ENCODE results near the gene KRTAP5-2.

The KRTAP5-2 gene

GRCh38 chr11:1567052-1567720, 30.9 kb downstream of the KRTAP5-2 start:
- Histone ChIP-seq H3K4me1 (ENCODE audit: low read depth, poor library complexity, severe bottlenecking) (no peaks in the 10 kb centered on the region), H3K79me2 (ENCODE audit: insufficient read depth, low read depth) (no peaks in the 10 kb centered on the region)
- 0 out of 2 replicates have a peak, but pooled peaks have one; percentile 0 for TF ChIP-seq CTCF (conservative IDR thresholded peaks at IDR 0.05; ENCODE audit: low read depth, low read length)

DNA sequence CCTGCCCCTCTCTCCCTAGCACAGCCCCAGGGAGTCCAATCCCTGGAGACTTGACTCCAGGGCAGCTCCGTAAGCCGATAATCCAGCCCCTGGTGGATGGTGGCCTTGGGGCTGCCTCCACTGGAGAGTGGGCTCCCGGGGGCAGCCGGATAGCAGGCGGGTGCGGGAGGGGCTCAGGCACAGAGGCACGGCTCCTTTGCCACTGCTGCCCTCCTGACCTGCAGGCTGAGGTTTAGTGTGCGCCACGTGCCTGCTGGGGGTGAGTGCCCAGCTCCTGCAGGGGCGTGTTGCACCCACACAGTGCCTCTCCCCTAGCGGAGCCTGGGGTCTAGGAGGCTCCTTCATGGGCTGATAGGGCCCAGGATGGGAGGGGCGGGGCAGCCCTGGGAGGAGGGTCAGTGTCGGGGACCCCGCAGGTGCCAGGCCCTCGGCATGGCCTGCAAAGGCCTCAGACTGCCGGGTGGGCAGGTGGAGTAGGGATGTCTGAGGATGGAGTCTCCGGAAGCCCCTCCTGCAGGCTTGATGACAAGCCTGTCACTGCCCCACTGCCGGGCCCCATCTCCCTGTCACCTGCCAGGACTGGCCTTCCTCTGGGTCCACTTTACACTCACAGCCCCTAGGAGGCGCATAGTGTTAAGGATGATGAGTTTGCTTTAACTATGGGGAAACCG, 31.6 kb downstream of the KRTAP5-2 start:
- H3K9ac ChIP-seq: no peak overlapping the region
- H3K4me3 ChIP-seq (IDR thresholded peaks at IDR 0.05; ENCODE audit: insufficient read depth, low read depth, low read length): no peak overlapping the region
- TF ChIP-seq CTCF (conservative IDR thresholded peaks at IDR 0.05; ENCODE audit: low read depth, low read length): 0 out of 2 replicates have a peak, but pooled peaks have one; percentile 25
- no peak overlapping the region for H3K27ac ChIP-seq
- no peak overlapping the region for H3K4me2 ChIP-seq
- H2AFZ ChIP-seq (ENCODE audit: low read depth): no peak overlapping the region
- no peaks in the 10 kb centered on the region for H3K4me1 ChIP-seq (ENCODE audit: low read depth, poor library complexity, severe bottlenecking)
- peaks cover 5% of the 10 kb centered on the region; the same call in 1 of the 2 replicates for H3K27me3 ChIP-seq (ENCODE audit: insufficient read depth, low read depth)
- no peaks in the 10 kb centered on the region for H4K20me1 ChIP-seq (ENCODE audit: insufficient read depth)
- no peaks in the 10 kb centered on the region for H3K36me3 ChIP-seq (ENCODE audit: insufficient read depth)
- H3K79me2 ChIP-seq (ENCODE audit: insufficient read depth, low read depth): no peaks in the 10 kb centered on the region

More at GRCh38 chr11:1567052-1567720, 30.9 kb downstream of the KRTAP5-2 start:
- Histone ChIP-seq H3K27me3 (ENCODE audit: insufficient read depth, low read depth) (peaks cover 5% of the 10 kb centered on the region; the same call in 1 of the 2 replicates), H4K20me1 (ENCODE audit: insufficient read depth) (no peaks in the 10 kb centered on the region), H3K4me3 (IDR thresholded peaks at IDR 0.05; ENCODE audit: insufficient read depth, low read depth, low read length) (no peak overlapping the region), H3K27ac (no peak overlapping the region), H2AFZ (ENCODE audit: low read depth) (no peak overlapping the region), H3K9ac (no peak overlapping the region), H3K4me2 (no peak overlapping the region), H3K36me3 (ENCODE audit: insufficient read depth) (no peaks in the 10 kb centered on the region)

DNA sequence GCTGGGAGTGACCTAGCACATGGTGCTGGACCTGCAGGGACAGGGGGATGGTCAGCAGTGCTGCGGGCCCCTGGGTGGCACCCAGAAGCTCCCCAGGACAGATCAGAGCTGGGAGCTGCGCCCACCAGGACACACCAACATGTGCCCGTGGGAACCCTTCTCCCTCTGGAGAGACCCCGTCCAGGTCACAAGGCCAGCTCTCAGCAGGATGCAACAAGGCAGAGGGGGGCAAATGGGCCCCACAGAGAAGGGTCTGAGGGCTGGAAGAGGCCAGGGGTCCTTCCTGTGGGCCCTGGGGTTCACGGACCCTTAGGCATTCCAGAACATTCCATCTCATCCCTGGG, 32.2 kb downstream of the KRTAP5-2 start:
- Histone ChIP-seq H2AFZ (ENCODE audit: low read depth) (no peak overlapping the region), H3K9ac (no peak overlapping the region), H3K36me3 (ENCODE audit: insufficient read depth) (no peaks in the 10 kb centered on the region), H3K27me3 (ENCODE audit: insufficient read depth, low read depth) (no peaks in the 10 kb centered on the region; the same call in 1 of the 2 replicates), H3K27ac (no peak overlapping the region), H3K4me3 (IDR thresholded peaks at IDR 0.05; ENCODE audit: insufficient read depth, low read depth, low read length) (no peak overlapping the region), H4K20me1 (ENCODE audit: insufficient read depth) (no peaks in the 10 kb centered on the region), H3K79me2 (ENCODE audit: insufficient read depth, low read depth) (no peaks in the 10 kb centered on the region), H3K4me2 (no peak overlapping the region), H3K4me1 (ENCODE audit: low read depth, poor library complexity, severe bottlenecking) (no peaks in the 10 kb centered on the region)
- TF ChIP-seq CTCF (conservative IDR thresholded peaks at IDR 0.05; ENCODE audit: low read depth, low read length): no peak

DNA sequence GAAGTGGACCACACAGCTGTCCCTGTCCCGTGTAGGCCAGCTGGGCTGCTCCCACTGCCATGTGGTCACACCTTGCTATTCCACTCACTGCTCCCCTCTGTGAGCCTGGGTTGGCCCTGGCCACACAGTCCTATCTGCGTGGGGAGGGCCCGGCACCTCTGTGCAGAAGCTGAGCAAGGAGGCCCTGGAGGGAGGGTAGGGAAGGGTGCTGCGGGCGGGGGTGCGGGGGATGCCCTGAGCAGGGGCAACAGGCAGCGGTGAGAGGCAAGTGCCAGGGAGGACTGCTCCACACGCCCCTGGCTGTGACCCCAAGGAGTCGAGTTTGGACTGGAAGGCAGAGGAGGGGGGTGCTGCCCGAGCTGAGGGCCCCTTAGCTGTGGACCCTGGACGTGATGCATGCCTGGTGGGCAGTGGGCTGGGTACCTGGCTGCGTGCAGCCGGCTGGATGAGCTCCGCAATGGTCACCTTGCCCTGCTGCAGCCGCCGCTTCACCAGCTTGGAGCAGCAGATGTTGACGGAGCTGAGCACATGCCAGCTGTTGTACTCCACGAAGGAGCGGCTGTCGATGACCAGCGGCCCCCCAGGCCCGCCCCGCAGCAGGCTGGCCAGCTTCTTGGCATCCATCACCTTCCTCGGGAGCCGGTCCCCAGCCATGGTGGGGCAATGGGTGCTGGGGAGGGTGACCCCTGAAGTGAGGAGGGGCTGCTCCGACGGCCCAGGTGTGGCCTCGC, 32.8 kb downstream of the KRTAP5-2 start:
- Histone ChIP-seq H3K27ac (no peak overlapping the region), H3K79me2 (ENCODE audit: insufficient read depth, low read depth) (no peaks in the 10 kb centered on the region), H3K4me3 (IDR thresholded peaks at IDR 0.05; ENCODE audit: insufficient read depth, low read depth, low read length) (no peak overlapping the region), H4K20me1 (ENCODE audit: insufficient read depth) (no peaks in the 10 kb centered on the region), H3K9ac (no peak overlapping the region), H3K36me3 (ENCODE audit: insufficient read depth) (no peaks in the 10 kb centered on the region), H3K4me2 (no peak overlapping the region), H2AFZ (ENCODE audit: low read depth) (no peak overlapping the region), H3K4me1 (ENCODE audit: low read depth, poor library complexity, severe bottlenecking) (no peaks in the 10 kb centered on the region), H3K27me3 (ENCODE audit: insufficient read depth, low read depth) (no peaks in the 10 kb centered on the region; the same call in 1 of the 2 replicates)
- no peak for TF ChIP-seq CTCF (conservative IDR thresholded peaks at IDR 0.05; ENCODE audit: low read depth, low read length)
